WI38 (cell line): Measurements from ENCODE around the gene TEKTIP1.
"Not testable (repeated sequence)": the region's sequence is repeated elsewhere in the genome, so short reads cannot be mapped to it uniquely, and the experiment has no call there.

Experiments used
- H3K4me3 ChIP-seq: 2 replicates; pipeline ENCODE4 v1.5.1; 2011; ENCODE audit warnings: low read depth, mild to moderate bottlenecking, control low read depth, low read length
- TF ChIP-seq, protein P1 (sequence below): IDR thresholded peaks from 2 replicates; pipeline ENCODE4 v1.5.1; 2012; ENCODE audit warnings: low read depth, mild to moderate bottlenecking, control low read depth, low read length

The TEKTIP1 gene

DNA sequence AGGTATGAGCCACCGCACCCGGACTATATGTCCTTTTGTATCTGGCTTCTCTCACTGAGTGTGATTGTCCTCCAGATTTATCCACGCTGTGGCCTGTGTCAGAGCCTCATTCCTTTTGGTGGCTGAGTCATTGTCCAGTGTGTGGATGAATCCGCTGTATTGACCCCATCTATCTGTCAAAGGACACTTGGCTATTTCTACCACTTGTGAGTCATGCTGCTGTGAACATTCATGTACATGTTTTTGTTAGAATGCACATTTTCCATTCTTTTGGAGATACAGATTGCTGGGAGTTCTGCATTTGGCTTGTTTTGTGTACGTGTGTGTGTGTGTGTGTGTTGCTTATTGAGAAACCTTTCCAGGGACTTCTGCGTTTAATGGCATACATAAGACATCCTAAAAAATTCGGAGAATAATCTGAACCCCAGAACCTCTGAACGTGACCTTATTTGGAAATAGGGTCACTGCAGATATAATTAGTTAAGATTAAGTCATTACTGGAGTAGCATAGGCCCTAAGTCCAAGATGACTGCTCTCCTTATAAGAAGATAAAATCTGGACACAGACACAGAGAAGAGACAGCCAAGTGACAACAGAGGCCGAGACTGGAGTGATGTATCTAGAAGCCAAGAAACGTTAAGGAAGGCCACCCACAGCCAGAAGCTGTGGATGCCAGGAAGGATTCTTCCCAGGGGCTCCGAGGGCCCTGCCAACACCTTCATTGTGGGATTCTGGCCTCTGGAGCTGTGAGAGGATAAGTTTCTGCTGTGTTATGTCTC, 41.4 kb downstream of the TEKTIP1 start:
- TF ChIP-seq, protein P1, sequence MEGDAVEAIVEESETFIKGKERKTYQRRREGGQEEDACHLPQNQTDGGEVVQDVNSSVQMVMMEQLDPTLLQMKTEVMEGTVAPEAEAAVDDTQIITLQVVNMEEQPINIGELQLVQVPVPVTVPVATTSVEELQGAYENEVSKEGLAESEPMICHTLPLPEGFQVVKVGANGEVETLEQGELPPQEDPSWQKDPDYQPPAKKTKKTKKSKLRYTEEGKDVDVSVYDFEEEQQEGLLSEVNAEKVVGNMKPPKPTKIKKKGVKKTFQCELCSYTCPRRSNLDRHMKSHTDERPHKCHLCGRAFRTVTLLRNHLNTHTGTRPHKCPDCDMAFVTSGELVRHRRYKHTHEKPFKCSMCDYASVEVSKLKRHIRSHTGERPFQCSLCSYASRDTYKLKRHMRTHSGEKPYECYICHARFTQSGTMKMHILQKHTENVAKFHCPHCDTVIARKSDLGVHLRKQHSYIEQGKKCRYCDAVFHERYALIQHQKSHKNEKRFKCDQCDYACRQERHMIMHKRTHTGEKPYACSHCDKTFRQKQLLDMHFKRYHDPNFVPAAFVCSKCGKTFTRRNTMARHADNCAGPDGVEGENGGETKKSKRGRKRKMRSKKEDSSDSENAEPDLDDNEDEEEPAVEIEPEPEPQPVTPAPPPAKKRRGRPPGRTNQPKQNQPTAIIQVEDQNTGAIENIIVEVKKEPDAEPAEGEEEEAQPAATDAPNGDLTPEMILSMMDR, result no peak
- H3K4me3 ChIP-seq, result no peak overlapping the region

DNA sequence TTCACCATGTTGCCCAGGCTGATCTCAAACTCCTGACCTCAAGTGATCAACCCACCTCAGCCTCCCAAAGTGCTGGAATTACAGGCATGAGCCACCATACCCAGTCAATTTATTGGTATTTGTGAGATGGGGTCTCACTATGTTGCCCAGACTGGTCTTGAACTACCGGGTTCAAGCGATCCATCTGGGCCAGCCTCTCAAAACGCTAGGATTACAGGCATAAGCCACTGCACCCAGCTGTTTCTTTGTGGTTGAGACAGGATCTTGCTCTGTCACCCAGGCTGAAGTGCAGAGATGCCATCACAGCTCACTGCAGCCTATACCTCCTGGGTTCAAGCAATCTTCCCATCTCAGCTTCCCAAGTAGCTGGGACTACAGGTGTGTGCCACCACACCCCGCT, 42.8 kb downstream of the TEKTIP1 start:
- not testable (repeated sequence) for H3K4me3 ChIP-seq

DNA sequence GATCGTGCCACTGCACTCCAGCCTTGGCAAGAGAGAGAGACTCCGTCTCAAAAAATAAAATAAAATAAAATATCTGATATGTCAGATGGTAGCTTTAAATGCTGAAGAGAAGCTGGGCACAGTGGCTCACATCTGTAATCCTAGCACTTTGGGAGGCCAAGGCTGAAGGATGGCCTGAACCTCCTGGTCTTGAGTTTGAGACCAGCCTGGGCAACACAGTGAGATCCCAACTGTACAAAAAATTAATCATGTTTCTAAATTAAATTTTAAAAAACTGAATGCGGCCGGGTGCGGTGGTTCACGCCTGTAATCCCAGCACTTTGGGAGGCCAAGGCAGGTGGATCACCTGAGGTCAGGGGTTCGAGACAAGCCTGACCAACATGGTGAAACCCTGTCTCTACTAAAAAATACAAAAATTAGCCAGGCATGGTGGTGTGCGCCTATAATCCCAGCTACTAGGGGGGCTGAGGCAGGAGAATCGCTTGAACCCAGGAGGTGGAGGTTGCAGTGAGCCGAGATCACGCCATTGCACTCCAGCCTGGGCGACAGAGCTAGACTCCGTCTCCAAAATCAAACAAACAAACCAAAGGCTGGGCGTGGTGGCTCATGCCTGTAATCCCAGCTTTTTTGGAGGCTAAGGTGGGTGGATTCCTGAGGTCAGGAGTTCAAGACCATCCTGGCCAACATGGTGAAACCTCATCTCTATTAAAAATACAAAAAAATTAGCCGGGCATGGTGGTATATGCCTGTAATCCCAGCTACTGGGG, 45.2 kb downstream of the TEKTIP1 start:
- not testable (repeated sequence) for H3K4me3 ChIP-seq

DNA sequence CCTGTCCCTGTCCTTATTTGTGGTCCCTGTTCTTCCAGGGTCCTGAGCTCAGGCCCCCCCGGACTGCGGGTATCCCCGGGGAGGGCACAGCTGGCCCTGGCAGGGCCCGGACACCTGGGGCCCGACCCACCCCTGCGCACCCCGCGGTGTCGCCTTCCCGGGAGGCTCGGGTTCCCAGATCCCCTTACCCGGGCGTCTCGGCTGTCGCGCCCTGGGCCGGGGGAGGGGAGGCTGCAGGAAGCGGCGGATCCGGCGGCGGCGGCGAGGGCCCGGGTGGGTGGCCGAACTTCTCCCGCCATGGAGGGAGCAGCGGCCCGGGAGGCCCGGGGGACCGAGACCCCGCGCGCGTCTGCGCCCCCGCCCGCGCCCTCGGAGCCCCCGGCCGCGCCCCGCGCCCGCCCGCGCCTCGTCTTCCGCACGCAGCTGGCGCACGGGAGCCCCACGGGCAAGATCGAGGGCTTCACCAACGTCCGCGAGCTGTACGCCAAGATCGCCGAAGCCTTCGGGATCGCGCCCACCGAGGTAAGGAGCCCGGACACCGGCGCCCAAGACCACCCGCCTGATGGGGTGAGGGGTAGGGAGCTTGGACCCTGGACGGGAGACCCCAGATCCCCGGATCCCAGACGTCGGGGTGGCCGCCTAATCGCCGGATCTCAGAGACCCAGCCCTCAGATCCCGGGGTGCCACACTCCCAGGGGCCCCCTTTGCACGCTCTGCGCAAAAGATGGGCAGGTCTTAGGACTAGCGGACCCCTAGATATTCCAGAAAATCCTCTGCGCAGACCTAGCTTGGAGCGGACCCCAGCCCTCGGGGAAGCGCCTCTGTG, 46.5 kb downstream of the TEKTIP1 start, which contains the start of gene GIPC3:
GIPC3 (plus strand) TSS at position 178 of the 826 bp plus-strand sequence; CDS start at position 298, 120 bp downstream.
- H3K4me3 ChIP-seq, result no peak within 1 kb of the TSS
- TF ChIP-seq, protein P1, result no peak

DNA sequence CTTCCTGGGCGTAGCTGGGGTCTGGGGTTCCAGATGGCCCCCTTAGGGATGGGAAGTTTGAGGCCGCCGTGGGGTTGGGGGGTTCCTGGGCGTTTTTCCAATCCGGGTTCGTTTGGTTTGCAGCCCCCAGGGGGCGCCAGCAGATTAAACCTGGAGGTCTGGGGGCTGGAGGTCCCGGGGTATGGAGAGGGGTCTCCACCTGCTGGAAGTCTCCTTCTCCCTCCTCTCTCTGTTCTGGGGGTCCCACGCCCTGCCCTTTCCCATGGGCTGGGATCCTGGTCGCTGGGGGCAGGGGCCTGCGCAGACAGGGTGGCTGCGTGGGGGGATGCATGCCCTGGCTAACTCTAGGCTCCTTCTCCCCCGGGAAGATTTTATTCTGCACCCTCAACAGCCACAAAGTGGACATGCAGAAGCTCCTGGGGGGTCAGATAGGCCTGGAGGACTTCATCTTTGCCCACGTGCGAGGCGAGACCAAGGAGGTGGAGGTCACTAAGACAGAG, 47.2 kb downstream of the TEKTIP1 start:
- H3K4me3 ChIP-seq, result no peak overlapping the region
- TF ChIP-seq, protein P1, result peak; percentile 25; the same call in 1 of the 2 replicates

DNA sequence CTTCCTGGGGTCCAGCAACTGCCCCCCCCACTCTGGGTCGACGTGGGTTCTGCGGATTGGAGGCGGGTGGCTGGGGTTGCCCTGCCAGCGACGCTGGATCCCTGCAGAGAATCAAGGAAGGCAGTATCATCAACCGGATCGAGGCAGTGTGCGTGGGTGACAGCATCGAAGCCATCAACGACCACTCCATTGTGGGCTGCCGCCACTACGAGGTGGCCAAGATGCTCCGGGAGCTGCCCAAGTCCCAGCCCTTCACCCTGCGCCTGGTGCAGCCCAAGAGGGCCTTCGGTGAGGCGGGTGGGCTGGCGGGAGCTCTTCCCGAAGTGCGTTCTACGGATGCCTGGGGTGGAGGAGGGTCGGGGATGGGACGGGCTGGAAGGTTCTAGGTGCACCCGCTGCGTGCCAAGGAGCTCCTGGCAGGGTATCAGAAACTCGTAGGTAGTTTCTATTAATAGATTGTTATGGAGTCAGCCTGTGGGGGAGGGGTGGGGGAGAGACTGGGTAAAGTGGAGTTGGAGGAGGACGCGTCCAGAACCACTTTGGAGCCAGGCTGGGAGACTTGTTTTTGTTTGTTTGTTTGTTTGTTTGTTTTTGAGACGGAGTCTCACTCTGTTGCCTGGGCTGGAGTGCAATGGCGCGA, 47.9 kb downstream of the TEKTIP1 start:
- no peak overlapping the region for H3K4me3 ChIP-seq
- TF ChIP-seq, protein P1, result no peak

DNA sequence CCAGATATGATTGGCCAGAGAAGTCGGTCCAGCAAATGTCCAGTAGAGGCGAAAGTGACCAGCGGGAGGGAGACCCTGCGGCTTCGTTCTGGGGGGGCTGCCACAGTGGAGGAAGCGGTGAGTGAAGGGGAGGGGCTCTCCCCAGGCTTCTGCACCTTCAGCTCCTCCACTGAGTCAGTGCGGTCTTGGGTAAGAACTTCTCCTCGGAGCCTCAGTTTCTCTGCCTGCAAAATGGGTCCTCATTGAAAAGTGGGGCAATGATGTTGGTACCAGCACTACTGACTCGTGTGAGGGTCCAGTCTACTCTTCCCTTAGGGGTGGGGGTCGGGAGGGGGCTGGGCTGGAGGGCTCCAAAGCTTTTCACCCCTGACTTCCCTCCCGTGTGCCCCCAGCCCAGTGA, 50.5 kb downstream of the TEKTIP1 start:
- TF ChIP-seq, protein P1, result no peak

More for the DNA sequence above, 50.5 kb downstream of the TEKTIP1 start:
- no peak overlapping the region for H3K4me3 ChIP-seq
